ENCODE results near the gene TPD52L1. TPM values are rescaled to one million over a fixed set of nuclear protein-coding genes. Genes with fewer than 3 reads are reported as not detected.

The TPD52L1 gene
- total RNA-seq, 1 donor from 2014 or later: 48.0 TPM

DNA sequence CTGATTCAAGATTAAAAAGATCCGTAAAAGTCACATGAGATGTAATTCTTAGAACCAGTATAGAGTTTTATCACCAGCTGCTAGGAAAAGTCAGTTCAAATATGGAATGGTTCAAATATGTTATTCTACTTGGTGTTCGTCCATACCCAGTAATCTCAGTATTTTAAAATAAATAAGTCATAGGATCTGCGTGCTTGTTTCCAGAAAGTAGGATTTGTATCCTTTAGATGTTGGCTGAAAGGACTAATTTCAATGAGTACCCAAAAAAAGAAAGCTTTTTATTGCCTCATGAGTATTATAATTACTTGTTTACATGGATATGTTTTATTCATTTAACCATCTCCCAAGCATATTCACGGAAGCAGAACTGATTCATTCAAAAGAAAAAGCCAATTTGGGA is 12.2 kb downstream of the TPD52L1 start:
- no peaks in the 10 kb centered on the region for H3K27me3 Mint-ChIP-seq (ENCODE audit: low read depth)
- DNase-seq (ENCODE audit: low spot score): no peak
- peaks cover 6% of the 10 kb centered on the region for H3K36me3 Mint-ChIP-seq (ENCODE audit: low read depth)
- H3K4me1 Mint-ChIP-seq (ENCODE audit: low read depth): peaks cover 36% of the 10 kb centered on the region
- no peak overlapping the region for H3K4me3 Mint-ChIP-seq (ENCODE audit: unreplicated experiment)
- H3K27ac Mint-ChIP-seq (ENCODE audit: unreplicated experiment): peak overlapping the region; percentile 67
- no peaks in the 10 kb centered on the region for H3K9me3 Mint-ChIP-seq (ENCODE audit: low read depth)
- TF ChIP-seq, protein P1, sequence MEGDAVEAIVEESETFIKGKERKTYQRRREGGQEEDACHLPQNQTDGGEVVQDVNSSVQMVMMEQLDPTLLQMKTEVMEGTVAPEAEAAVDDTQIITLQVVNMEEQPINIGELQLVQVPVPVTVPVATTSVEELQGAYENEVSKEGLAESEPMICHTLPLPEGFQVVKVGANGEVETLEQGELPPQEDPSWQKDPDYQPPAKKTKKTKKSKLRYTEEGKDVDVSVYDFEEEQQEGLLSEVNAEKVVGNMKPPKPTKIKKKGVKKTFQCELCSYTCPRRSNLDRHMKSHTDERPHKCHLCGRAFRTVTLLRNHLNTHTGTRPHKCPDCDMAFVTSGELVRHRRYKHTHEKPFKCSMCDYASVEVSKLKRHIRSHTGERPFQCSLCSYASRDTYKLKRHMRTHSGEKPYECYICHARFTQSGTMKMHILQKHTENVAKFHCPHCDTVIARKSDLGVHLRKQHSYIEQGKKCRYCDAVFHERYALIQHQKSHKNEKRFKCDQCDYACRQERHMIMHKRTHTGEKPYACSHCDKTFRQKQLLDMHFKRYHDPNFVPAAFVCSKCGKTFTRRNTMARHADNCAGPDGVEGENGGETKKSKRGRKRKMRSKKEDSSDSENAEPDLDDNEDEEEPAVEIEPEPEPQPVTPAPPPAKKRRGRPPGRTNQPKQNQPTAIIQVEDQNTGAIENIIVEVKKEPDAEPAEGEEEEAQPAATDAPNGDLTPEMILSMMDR (IDR thresholded peaks at IDR 0.05): no peak

GRCh38 chr6:125166711-125167110 is 13.1 kb downstream of the TPD52L1 start:
- Mint-ChIP-seq H3K9me3 (ENCODE audit: low read depth) (no peaks in the 10 kb centered on the region), H3K27me3 (ENCODE audit: low read depth) (no peaks in the 10 kb centered on the region), H3K4me3 (ENCODE audit: unreplicated experiment) (no peak overlapping the region), H3K36me3 (ENCODE audit: low read depth) (no peaks in the 10 kb centered on the region), H3K27ac (ENCODE audit: unreplicated experiment) (no peak overlapping the region), H3K4me1 (ENCODE audit: low read depth) (peaks cover 36% of the 10 kb centered on the region)
- TF ChIP-seq, protein P1 (IDR thresholded peaks at IDR 0.05): no peak
- DNase-seq (ENCODE audit: low spot score): no peak

GRCh38 chr6:125167579-125167978 is 14.0 kb downstream of the TPD52L1 start:
- Mint-ChIP-seq H3K9me3 (ENCODE audit: low read depth) (no peaks in the 10 kb centered on the region), H3K4me3 (ENCODE audit: unreplicated experiment) (no peak overlapping the region), H3K4me1 (ENCODE audit: low read depth) (peaks cover 36% of the 10 kb centered on the region), H3K27me3 (ENCODE audit: low read depth) (no peaks in the 10 kb centered on the region), H3K27ac (ENCODE audit: unreplicated experiment) (no peak overlapping the region), H3K36me3 (ENCODE audit: low read depth) (no peaks in the 10 kb centered on the region)
- TF ChIP-seq, protein P1 (IDR thresholded peaks at IDR 0.05): no peak
- DNase-seq (ENCODE audit: low spot score): no peak

GRCh38 chr6:125169058-125169457 is 15.5 kb downstream of the TPD52L1 start:
- no peak overlapping the region for H3K27ac Mint-ChIP-seq (ENCODE audit: unreplicated experiment)

GRCh38 chr6:125169522-125169921 is 15.9 kb downstream of the TPD52L1 start:
- DNase-seq (ENCODE audit: low spot score): no peak
- H3K36me3 Mint-ChIP-seq (ENCODE audit: low read depth): no peaks in the 10 kb centered on the region
- no peaks in the 10 kb centered on the region for H3K27me3 Mint-ChIP-seq (ENCODE audit: low read depth)
- H3K4me3 Mint-ChIP-seq (ENCODE audit: unreplicated experiment): no peak overlapping the region
- H3K27ac Mint-ChIP-seq (ENCODE audit: unreplicated experiment): no peak overlapping the region
- TF ChIP-seq, protein P1 (IDR thresholded peaks at IDR 0.05): no peak
- H3K9me3 Mint-ChIP-seq (ENCODE audit: low read depth): no peaks in the 10 kb centered on the region
- H3K4me1 Mint-ChIP-seq (ENCODE audit: low read depth): peaks cover 29% of the 10 kb centered on the region

More at GRCh38 chr6:125169058-125169457, 15.5 kb downstream of the TPD52L1 start:
- TF ChIP-seq, protein P1 (IDR thresholded peaks at IDR 0.05): no peak
- DNase-seq (ENCODE audit: low spot score): no peak
- H3K27me3 Mint-ChIP-seq (ENCODE audit: low read depth): no peaks in the 10 kb centered on the region
- H3K9me3 Mint-ChIP-seq (ENCODE audit: low read depth): no peaks in the 10 kb centered on the region
- H3K4me1 Mint-ChIP-seq (ENCODE audit: low read depth): peaks cover 33% of the 10 kb centered on the region
- no peaks in the 10 kb centered on the region for H3K36me3 Mint-ChIP-seq (ENCODE audit: low read depth)
- H3K4me3 Mint-ChIP-seq (ENCODE audit: unreplicated experiment): no peak overlapping the region

Data from chondrocyte (in vitro differentiated cells).